ENCODE results near the gene CST6. TPM values are rescaled to one million over a fixed set of nuclear protein-coding genes. Genes with fewer than 3 reads are reported as not detected.

Gene CST6
- total and polyA plus RNA-seq, 2 of the 13 experiments (the other 11 are each of a cell fraction or from before 2014, with no cell fraction given), result not detected

DNA sequence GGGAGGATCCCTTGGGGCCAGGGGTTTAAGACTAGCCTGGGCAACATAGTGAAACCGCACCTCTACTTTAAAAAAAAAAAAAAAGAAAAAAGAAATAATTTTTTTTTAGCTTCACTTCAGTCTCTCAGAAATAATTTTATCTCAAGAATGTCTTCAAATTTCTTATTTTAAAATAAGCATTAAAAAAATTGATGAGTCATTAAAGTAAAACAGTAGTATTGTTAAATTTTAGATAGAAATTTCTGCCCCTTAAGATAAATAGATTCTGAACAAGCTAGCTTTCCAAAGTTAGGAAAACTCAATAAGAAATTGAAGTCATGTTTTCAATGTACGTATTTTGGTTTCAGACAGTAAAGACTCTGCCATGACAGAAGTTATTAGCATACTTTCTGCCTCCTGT, 50.6 kb downstream of the CST6 start (continued):
- TF ChIP-seq ZNF550 (CRISPR knock-in tag; IDR thresholded peaks at IDR 0.05; ENCODE audit: borderline replicate concordance), result no peak

Other genes with a start within 250 kb of the CST6 start
- gene AP5B1, start 231.0 kb upstream of the CST6 start, total RNA-seq (2016; rRNA removed; fragmentation: Illumina TruSeq; extraction: Trizol), result 3.8 and 4.4 TPM in 2 replicates
- gene AP5B1, start 231.0 kb upstream of the CST6 start, polyA plus RNA-seq (2011; rRNA removed), result 1.7 and 2.8 TPM in 2 replicates
- gene OVOL1, start 224.9 kb upstream of the CST6 start, total RNA-seq (2016; rRNA removed; fragmentation: Illumina TruSeq; extraction: Trizol), result not detected in 2 replicates
- 0.01 and 0.04 TPM in 2 replicates for gene OVOL1, start 224.9 kb upstream of the CST6 start, polyA plus RNA-seq (2011; rRNA removed)
- gene SNX32, start 178.0 kb upstream of the CST6 start, total RNA-seq (2016; rRNA removed; fragmentation: Illumina TruSeq; extraction: Trizol), result 0.09 TPM in 1 of 2 replicates, not detected in the other
- 0.29 and 0.34 TPM in 2 replicates for gene SNX32, start 178.0 kb upstream of the CST6 start, polyA plus RNA-seq (2011; rRNA removed)
- gene CFL1, start 153.8 kb upstream of the CST6 start, total RNA-seq (2016; rRNA removed; fragmentation: Illumina TruSeq; extraction: Trizol), result 383 and 458 TPM in 2 replicates
- gene CFL1, start 153.8 kb upstream of the CST6 start, polyA plus RNA-seq (2011; rRNA removed), result 347 and 379 TPM in 2 replicates
- 13.2 and 25.6 TPM in 2 replicates for gene MUS81, start 151.6 kb upstream of the CST6 start, total RNA-seq (2016; rRNA removed; fragmentation: Illumina TruSeq; extraction: Trizol)
- 30.2 and 43.6 TPM in 2 replicates for gene MUS81, start 151.6 kb upstream of the CST6 start, polyA plus RNA-seq (2011; rRNA removed)
- 3.7 and 7.4 TPM in 2 replicates for gene EFEMP2, start 139.2 kb upstream of the CST6 start, total RNA-seq (2016; rRNA removed; fragmentation: Illumina TruSeq; extraction: Trizol)
- gene EFEMP2, start 139.2 kb upstream of the CST6 start, polyA plus RNA-seq (2011; rRNA removed), result 29.7 and 34.3 TPM in 2 replicates
- not detected in 2 replicates for gene CTSW, start 132.2 kb upstream of the CST6 start, total RNA-seq (2016; rRNA removed; fragmentation: Illumina TruSeq; extraction: Trizol)
- 0.09 TPM in 1 of 2 replicates, not detected in the other for gene CTSW, start 132.2 kb upstream of the CST6 start, polyA plus RNA-seq (2011; rRNA removed)
- 62.1 and 66.0 TPM in 2 replicates for gene FIBP, start 123.5 kb upstream of the CST6 start, total RNA-seq (2016; rRNA removed; fragmentation: Illumina TruSeq; extraction: Trizol)
- gene FIBP, start 123.5 kb upstream of the CST6 start, polyA plus RNA-seq (2011; rRNA removed), result 42.9 and 55.3 TPM in 2 replicates
- 15.7 and 19.5 TPM in 2 replicates for gene CCDC85B, start 121.3 kb upstream of the CST6 start, total RNA-seq (2016; rRNA removed; fragmentation: Illumina TruSeq; extraction: Trizol)
- gene CCDC85B, start 121.3 kb upstream of the CST6 start, polyA plus RNA-seq (2011; rRNA removed), result 8.2 and 11.4 TPM in 2 replicates
- gene FOSL1, start 111.6 kb upstream of the CST6 start, total RNA-seq (2016; rRNA removed; fragmentation: Illumina TruSeq; extraction: Trizol), result 3.1 and 4.0 TPM in 2 replicates
- 2.8 and 4.1 TPM in 2 replicates for gene FOSL1, start 111.6 kb upstream of the CST6 start, polyA plus RNA-seq (2011; rRNA removed)
- 8.4 and 10.0 TPM in 2 replicates for gene C11orf68, start 92.9 kb upstream of the CST6 start, total RNA-seq (2016; rRNA removed; fragmentation: Illumina TruSeq; extraction: Trizol)
- gene C11orf68, start 92.9 kb upstream of the CST6 start, polyA plus RNA-seq (2011; rRNA removed), result 28.3 and 37.2 TPM in 2 replicates
- 31.5 and 52.3 TPM in 2 replicates for gene DRAP1, start 92.6 kb upstream of the CST6 start, total RNA-seq (2016; rRNA removed; fragmentation: Illumina TruSeq; extraction: Trizol)
- 44.6 and 46.8 TPM in 2 replicates for gene DRAP1, start 92.6 kb upstream of the CST6 start, polyA plus RNA-seq (2011; rRNA removed)
- gene TSGA10IP, start 66.5 kb upstream of the CST6 start, total RNA-seq (2016; rRNA removed; fragmentation: Illumina TruSeq; extraction: Trizol), result not detected in 2 replicates
- gene TSGA10IP, start 66.5 kb upstream of the CST6 start, polyA plus RNA-seq (2011; rRNA removed), result 0.07 TPM in 1 of 2 replicates, not detected in the other
- 18.1 and 22.5 TPM in 2 replicates for gene SART1, start 50.3 kb upstream of the CST6 start, total RNA-seq (2016; rRNA removed; fragmentation: Illumina TruSeq; extraction: Trizol)
- gene SART1, start 50.3 kb upstream of the CST6 start, polyA plus RNA-seq (2011; rRNA removed), result 11.3 and 13.1 TPM in 2 replicates
- gene EIF1AD, start 9.9 kb upstream of the CST6 start, total RNA-seq (2016; rRNA removed; fragmentation: Illumina TruSeq; extraction: Trizol), result 30.8 and 45.9 TPM in 2 replicates
- 18.2 and 24.0 TPM in 2 replicates for gene EIF1AD, start 9.9 kb upstream of the CST6 start, polyA plus RNA-seq (2011; rRNA removed)
- 40.5 and 45.9 TPM in 2 replicates for gene BANF1, start 9.5 kb upstream of the CST6 start, total RNA-seq (2016; rRNA removed; fragmentation: Illumina TruSeq; extraction: Trizol)
- gene BANF1, start 9.5 kb upstream of the CST6 start, polyA plus RNA-seq (2011; rRNA removed), result 75.9 and 86.5 TPM in 2 replicates
- not detected in 2 replicates for gene CATSPER1, start 14.5 kb downstream of the CST6 start, total RNA-seq (2016; rRNA removed; fragmentation: Illumina TruSeq; extraction: Trizol)
- 0.04 and 0.17 TPM in 2 replicates for gene CATSPER1, start 14.5 kb downstream of the CST6 start, polyA plus RNA-seq (2011; rRNA removed)
- not detected in 2 replicates for gene GAL3ST3, start 37.2 kb downstream of the CST6 start, total RNA-seq (2016; rRNA removed; fragmentation: Illumina TruSeq; extraction: Trizol)
- gene GAL3ST3, start 37.2 kb downstream of the CST6 start, polyA plus RNA-seq (2011; rRNA removed), result not detected in 2 replicates
- 153 and 162 TPM in 2 replicates for gene SF3B2, start 40.4 kb downstream of the CST6 start, total RNA-seq (2016; rRNA removed; fragmentation: Illumina TruSeq; extraction: Trizol)
- 70.0 and 70.4 TPM in 2 replicates for gene SF3B2, start 40.4 kb downstream of the CST6 start, polyA plus RNA-seq (2011; rRNA removed)
- gene PACS1, start 58.3 kb downstream of the CST6 start, total RNA-seq (2016; rRNA removed; fragmentation: Illumina TruSeq; extraction: Trizol), result 7.6 and 12.2 TPM in 2 replicates
- 8.6 and 11.9 TPM in 2 replicates for gene PACS1, start 58.3 kb downstream of the CST6 start, polyA plus RNA-seq (2011; rRNA removed)
- 5.8 and 8.9 TPM in 2 replicates for gene KLC2, start 245.7 kb downstream of the CST6 start, total RNA-seq (2016; rRNA removed; fragmentation: Illumina TruSeq; extraction: Trizol)
- 9.2 and 13.5 TPM in 2 replicates for gene KLC2, start 245.7 kb downstream of the CST6 start, polyA plus RNA-seq (2011; rRNA removed)

Measured in HepG2 (cell line).